NK-92 (cell line): ENCODE measurements around the gene C2orf81.
"Not testable (repeated sequence)": the region's sequence is repeated elsewhere in the genome, so short reads cannot be mapped to it uniquely, and the experiment has no call there.

Experiments used
- DNase-seq: peaks from one replicate; lab custom pipeline; 2025; ENCODE audit not compliant: unreplicated experiment; lab: John Stamatoyannopoulos, UW

The C2orf81 gene

GRCh38 chr2:74421221-74421870, at the start of gene C2orf81, which contains the start of gene WDR54:
TSS of gene C2orf81 (minus strand) at chr2:74421619. CDS start at chr2:74421560, 59 bp downstream.
TSS of gene WDR54 (plus strand) at chr2:74421730. CDS start at chr2:74422154, 424 bp downstream.
- DNase-seq, result peak; percentile 39

DNA sequence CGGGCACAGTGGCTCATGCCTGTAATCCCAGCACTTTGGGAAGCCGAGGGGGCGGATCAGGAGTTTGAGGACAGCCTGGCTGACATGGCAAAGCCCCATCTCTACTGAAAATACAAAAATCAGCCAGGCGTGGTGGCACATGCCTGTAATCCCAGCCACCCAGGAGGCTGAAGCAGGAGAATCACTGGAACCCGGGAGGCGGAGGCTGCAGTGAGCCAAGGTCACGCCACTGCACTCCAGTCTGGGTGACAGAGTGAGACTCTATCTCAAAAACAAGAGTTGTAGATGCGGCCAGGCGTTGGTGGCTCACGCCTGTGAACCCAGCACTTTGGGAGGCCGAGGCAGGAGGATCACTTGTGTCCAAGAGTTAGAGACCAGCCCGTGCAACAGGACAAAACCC, 49.3 kb upstream of the C2orf81 start:
- not testable (repeated sequence) for DNase-seq

GRCh38 chr2:74464406-74464805, 43.0 kb upstream of the C2orf81 start:
- no peak for DNase-seq

DNA sequence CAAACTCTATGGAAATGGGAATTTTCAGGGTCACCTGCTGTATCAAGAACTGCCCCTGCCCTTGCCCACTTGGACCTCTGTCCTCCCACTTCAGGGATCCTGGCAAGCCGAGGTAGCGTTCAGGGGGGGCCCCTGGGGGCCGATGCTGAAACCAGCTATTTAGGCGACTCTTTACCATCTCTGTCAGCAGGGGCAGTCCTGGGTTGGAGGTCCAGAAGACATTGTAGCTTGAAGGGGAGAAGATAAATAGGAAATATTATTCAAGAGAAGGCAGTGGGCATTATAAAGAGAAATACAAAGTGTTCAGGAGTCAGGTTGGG, 41.3 kb upstream of the C2orf81 start:
- no peak for DNase-seq

- DNase-seq, result no peak
These were observed 40.8 kb upstream of the C2orf81 start for GRCh38 chr2:74462054-74462785.

DNA sequence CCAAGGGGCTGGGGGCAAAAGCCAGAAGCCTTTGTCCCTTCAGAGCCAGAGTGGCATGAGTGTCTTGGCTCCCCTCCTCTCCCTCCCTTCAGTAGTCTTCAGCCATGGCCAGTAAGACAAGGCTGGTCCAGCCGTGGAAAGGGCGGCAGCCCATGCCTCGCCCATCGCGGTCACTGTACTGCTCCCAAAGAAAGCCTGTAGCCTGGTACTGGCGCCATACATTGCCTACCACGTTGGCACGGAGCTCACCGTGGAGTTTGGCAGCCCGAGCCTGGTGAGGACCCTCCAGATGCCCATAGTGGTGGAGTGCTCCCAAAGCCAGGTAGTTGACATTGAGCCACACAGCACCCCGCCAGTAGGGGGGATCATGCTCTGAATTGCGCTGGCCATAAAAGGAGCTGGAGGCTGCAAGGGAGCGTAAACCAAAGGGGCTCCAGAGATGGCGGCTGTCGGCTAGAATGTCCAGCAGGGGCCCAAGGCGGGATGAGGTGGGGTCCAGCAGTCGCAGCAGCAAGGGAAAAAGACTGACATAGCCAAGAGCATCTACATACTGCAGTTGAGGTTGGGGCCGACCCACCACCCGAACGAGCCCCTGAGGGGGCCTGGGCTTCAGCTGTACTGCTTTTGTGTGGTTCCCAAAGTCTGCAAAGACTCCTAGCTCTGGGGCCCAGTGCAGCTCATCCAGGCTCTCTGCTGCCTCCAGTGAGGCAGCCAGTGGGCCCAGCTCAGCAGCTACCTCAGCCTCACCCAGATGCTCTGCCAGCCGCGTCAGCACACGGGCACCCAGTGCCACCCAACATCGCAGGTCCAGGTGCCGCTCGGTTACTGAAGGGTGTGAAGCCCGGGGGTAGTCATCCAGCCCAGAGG, 40.0 kb upstream of the C2orf81 start:
- DNase-seq, result no peak

- not testable (repeated sequence) for DNase-seq
These were observed 38.8 kb upstream of the C2orf81 start for GRCh38 chr2:74460187-74460586.

DNA sequence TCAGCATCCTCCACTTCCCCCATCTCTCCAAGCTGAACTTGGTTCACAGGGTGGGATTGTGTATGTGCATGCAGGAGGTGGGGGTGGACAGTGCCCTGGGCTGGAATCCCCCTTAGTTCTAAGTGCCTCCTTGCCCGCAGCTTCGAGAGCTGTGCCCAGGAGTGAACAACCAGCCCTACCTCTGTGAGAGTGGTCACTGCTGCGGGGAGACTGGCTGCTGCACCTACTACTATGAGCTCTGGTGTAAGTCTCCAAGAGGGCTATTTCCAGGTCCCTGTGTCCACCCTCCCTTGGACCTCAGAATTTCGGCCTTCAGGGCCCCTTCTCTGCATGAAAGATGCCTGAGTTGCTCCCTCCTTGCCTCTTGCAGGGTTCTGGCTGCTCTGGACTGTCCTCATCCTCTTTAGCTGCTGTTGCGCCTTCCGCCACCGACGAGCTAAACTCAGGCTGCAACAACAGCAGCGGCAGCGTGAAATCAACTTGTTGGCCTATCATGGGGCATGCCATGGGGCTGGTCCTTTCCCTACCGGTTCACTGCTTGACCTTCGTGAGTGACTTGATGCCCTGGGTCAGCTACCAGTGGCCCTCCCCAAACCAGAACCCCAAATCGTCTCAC, 38.2 kb upstream of the C2orf81 start:
- not testable (repeated sequence) for DNase-seq

GRCh38 chr2:74458938-74459363, 37.5 kb upstream of the C2orf81 start:
- no peak for DNase-seq

- DNase-seq, result peak; percentile 98
These were observed 36.9 kb upstream of the C2orf81 start, which contains the start of gene WBP1 for GRCh38 chr2:74458132-74458937. TSS of gene WBP1 (plus strand) at chr2:74458438. CDS start at chr2:74458603, 165 bp downstream.

- DNase-seq, result no peak
These were observed 36.2 kb upstream of the C2orf81 start for GRCh38 chr2:74457549-74458131.

DNA sequence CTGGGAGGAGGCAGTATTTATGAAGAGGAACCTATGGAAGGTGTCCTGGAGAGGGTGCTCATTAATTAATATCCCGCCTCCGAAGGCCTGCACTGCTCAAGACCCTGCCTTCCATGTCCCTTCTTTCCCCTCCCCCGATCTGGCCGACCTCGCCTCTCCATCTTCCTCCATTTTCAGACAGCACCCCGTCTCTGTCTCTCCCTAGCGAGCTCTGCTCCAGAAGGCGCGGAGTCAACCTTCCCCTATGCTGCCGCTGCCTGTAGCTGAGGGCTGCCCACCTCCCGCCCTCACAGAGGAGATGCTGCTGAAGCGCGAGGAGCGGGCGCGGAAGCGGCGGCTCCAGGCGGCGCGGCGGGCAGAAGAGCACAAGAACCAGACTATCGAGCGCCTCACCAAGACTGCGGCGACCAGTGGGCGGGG, 35.7 kb upstream of the C2orf81 start:
- no peak for DNase-seq

GRCh38 chr2:74454654-74455511, 33.5 kb upstream of the C2orf81 start, which contains the start of gene INO80B:
TSS of gene INO80B (plus strand) at chr2:74455087. CDS start at chr2:74455117, 30 bp downstream.
- peak; percentile 55 for DNase-seq

- DNase-seq, result no peak
These were observed 29.3 kb upstream of the C2orf81 start for GRCh38 chr2:74450570-74451190.

DNA sequence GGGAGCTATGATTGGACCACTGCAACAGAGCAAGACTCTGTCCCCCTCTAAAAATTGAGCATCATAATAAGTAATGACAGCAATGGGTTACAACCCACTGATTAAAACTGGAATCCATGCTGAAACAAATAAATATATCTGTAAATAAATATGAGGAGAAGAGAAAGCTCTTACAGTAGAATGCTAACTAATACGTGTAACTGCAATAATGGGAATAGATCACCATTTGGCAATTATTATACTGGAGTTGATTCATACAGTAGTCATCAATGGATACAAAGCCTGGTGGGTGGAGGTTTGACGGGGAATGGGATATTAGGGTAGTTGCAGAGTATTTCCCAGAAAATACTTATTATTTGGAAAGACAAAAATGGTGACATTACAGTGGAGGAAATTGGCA, 27.4 kb upstream of the C2orf81 start:
- DNase-seq, result no peak

- DNase-seq, result no peak
These were observed 26.0 kb upstream of the C2orf81 start for GRCh38 chr2:74447230-74447999.

DNA sequence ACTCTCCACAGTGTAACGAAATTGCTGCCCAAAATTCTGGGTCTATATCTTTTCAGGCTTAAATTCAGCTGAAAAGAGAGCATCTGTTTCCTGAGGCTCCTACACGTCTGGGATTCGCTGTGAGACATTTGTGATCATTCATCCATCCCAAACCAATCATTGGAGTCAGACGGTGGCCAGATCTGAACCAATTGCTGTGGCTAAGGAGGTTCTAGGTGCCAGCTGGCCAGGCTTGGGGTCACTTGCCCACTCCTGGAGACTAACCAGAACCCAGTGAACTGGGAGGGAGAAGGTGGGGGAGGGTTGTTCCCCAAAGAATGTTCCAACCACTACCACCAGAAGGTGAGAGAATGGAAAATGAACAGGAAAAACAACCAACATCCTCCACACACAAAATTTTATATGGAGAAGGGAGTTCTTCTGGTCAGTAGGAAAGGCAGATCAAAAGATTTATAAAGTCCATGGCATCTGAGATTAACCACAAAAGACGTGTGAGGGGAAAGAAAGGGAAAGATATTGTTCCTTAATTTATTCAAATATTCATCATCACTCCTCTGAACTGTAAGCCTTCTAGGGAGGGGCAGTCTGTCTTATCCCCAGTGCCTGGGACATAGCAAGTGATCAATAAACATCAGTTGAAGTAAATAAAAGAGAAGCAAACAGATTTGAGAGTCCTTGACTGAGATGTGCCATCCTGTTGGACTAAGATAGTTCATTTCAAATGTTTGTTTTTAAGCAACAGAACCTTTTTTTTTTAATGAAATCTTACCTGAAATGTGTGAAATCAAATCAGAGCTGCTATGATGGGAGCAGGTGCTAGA, 23.3 kb upstream of the C2orf81 start:
- DNase-seq, result no peak
